CD14-positive monocyte (primary cell): ENCODE measurements around the gene ELOVL1. TPM values are rescaled to one million over a fixed set of nuclear protein-coding genes. Genes with fewer than 3 reads are reported as not detected.

Experiments
- DNase-seq, 3 donors: peaks; one replicate each; pipeline ENCODE4 v3.0.0-alpha.2; 2011 to 2022
- H2AFZ ChIP-seq: 2 replicates; pipeline ENCODE4 v1.6.0; 2012; ENCODE audit warnings: mild to moderate bottlenecking, low read depth, low read length, inconsistent platforms; ENCODE audit not compliant: insufficient read depth, poor library complexity, severe bottlenecking
- H3K27ac ChIP-seq, 2 donors: 1 replicate in 1 of 2; 2 replicates in 1 of 2; pipeline ENCODE4 v1.5.1; 2012 to 2013; ENCODE audit warnings: low read length in 2 of 2, control low read depth in 1 of 2, inconsistent platforms in 1 of 2, low read depth in 1 of 2, mild to moderate bottlenecking in 1 of 2
- H3K27me3 ChIP-seq, 2 donors: one replicate each; pipeline versions ENCODE4 v1.6.0 to v1.6.1; 2011 to 2013; ENCODE audit warnings: low read length in 2 of 2; ENCODE audit not compliant: control insufficient read depth in 2 of 2, insufficient read depth in 2 of 2
- H3K36me3 ChIP-seq, 2 donors: replicated peaks in 1 of 2; 1 replicate in 1 of 2; 2 replicates in 1 of 2; pipeline versions ENCODE4 v1.5.1 to v1.6.1; 2012 to 2013; ENCODE audit warnings: low read length in 2 of 2, control low read depth in 1 of 2, inconsistent platforms in 1 of 2, mild to moderate bottlenecking in 1 of 2; ENCODE audit not compliant: insufficient read depth in 2 of 2, control insufficient read depth in 1 of 2
- H3K4me1 ChIP-seq, 2 donors: 1 replicate in 1 of 2; 2 replicates in 1 of 2; pipeline versions ENCODE4 v1.5.1 to v1.6.1; 2012 to 2013; ENCODE audit warnings: low read length in 2 of 2, control low read depth in 1 of 2, inconsistent platforms in 1 of 2, mild to moderate bottlenecking in 1 of 2, moderate library complexity in 1 of 2; ENCODE audit not compliant: insufficient read depth in 2 of 2, control insufficient read depth in 1 of 2
- H3K4me2 ChIP-seq: replicated peaks from 2 replicates; pipeline ENCODE3; 2012; ENCODE audit warnings: low read length, moderate library complexity, mild to moderate bottlenecking; ENCODE audit not compliant: poor library complexity, severe bottlenecking; ENCODE audit errors: extremely low read depth
- H3K4me3 ChIP-seq, 3 experiments: fragments of 200-600 bp in 1 of 3; sonication (generic) in 1 of 3; replicated peaks in 1 of 3; 1 replicate in 2 of 3; 2 replicates in 1 of 3; pipeline ENCODE4 v1.5.1; 2011 to 2013; ENCODE audit warnings: low read length in 3 of 3, mild to moderate bottlenecking in 3 of 3, control low read depth in 2 of 3, low read depth in 2 of 3, inconsistent platforms in 1 of 3, moderate library complexity in 1 of 3
- H3K79me2 ChIP-seq: 2 replicates; pipeline ENCODE4 v1.6.0; 2012; ENCODE audit warnings: mild to moderate bottlenecking, control low read depth, inconsistent platforms, low read length, moderate library complexity; ENCODE audit not compliant: insufficient read depth
- H3K9ac ChIP-seq: 2 replicates; pipeline ENCODE4 v1.6.0; 2017; ENCODE audit warnings: low read length, mild to moderate bottlenecking; ENCODE audit not compliant: insufficient read depth, poor library complexity, severe bottlenecking
- H3K9me3 ChIP-seq, 2 donors: replicated peaks in 1 of 2; 1 replicate in 1 of 2; 2 replicates in 1 of 2; pipeline versions ENCODE4 v1.5.1 to v1.6.1; 2012 to 2013; ENCODE audit warnings: low read length in 2 of 2, control low read depth in 1 of 2; ENCODE audit not compliant: control insufficient read depth in 1 of 2, insufficient read depth in 1 of 2
- H4K20me1 ChIP-seq: 2 replicates; pipeline ENCODE4 v1.6.0; 2012; ENCODE audit warnings: mild to moderate bottlenecking, low read length, control low read depth, moderate library complexity; ENCODE audit not compliant: insufficient read depth
- H3K27ac Mint-ChIP-seq, 7 donors: one replicate each; pipeline ENCODE4 v1.8.0; 2020; ENCODE audit warnings: mild to moderate bottlenecking in 7 of 7, mixed read lengths in 7 of 7, moderate library complexity in 6 of 7, inconsistent platforms in 2 of 7
- H3K27me3 Mint-ChIP-seq, 3 donors: one replicate each; pipeline ENCODE4 v1.8.0; 2021 to 2022; ENCODE audit warnings: low read depth in 3 of 3, mild to moderate bottlenecking in 3 of 3, mixed read lengths in 3 of 3, moderate library complexity in 3 of 3, inconsistent platforms in 1 of 3
- H3K36me3 Mint-ChIP-seq, 2 donors: one replicate each; pipeline ENCODE4 v1.8.0; 2020; ENCODE audit warnings: mixed read lengths in 2 of 2, inconsistent platforms in 1 of 2, mild to moderate bottlenecking in 1 of 2
- H3K4me1 Mint-ChIP-seq: one replicate; pipeline ENCODE4 v1.8.0; 2020; ENCODE audit warnings: mild to moderate bottlenecking, mixed read lengths
- H3K4me3 Mint-ChIP-seq, 2 donors: one replicate each; pipeline ENCODE4 v1.8.0; 2020; ENCODE audit warnings: mild to moderate bottlenecking in 2 of 2, mixed read lengths in 2 of 2, moderate library complexity in 1 of 2
- H3K9me3 Mint-ChIP-seq, 7 donors: one replicate each; pipeline ENCODE4 v1.8.0; 2020 to 2022; ENCODE audit warnings: mixed read lengths in 7 of 7, mild to moderate bottlenecking in 6 of 7, moderate library complexity in 6 of 7, inconsistent platforms in 2 of 7
- CTCF ChIP-seq: fragments of 200-600 bp; IDR thresholded peaks from one replicate; pipeline ENCODE4 v1.8.0; 2022; ENCODE audit warnings: antibody characterized with exemption, mild to moderate bottlenecking
- WGBS: methylation state at CpG from one replicate; pipeline ENCODE4 v1.1.5; 2013; ENCODE audit warnings: missing lambda C conversion rate; ENCODE audit not compliant: insufficient coverage; 5-methylcytosine and 5-hydroxymethylcytosine counted together
- intact Hi-C, 2 donors: fragments of 100-400 bp; cut with micrococcal nuclease; formaldehyde crosslinking; loops; one replicate each; pipeline versions ENCODE4 v1.15.0 to v1.15.1; 2023
- polyA plus RNA-seq, 3 donors: library from polyadenylated mRNA; depleted of rRNA in 1 of 3; unstranded in 2 of 3; stranded (reverse) in 1 of 3; fragments of 300-500 nt in 2 of 3; fragments of >200 nt in 1 of 3; fragmentation: Illumina TruSeq in 2 of 3; gene quantifications; 1 replicate in 2 of 3; 2 replicates in 1 of 3; pipeline ENCODE4 v1.2.3, GENCODE V29; 2012 to 2021

ELOVL1 gene
- polyA plus RNA-seq, 3 donors = 135 to 151 (median 148) TPM

GRCh38 chr1:43405219-43405875 is 37.5 kb upstream of the ELOVL1 start:
- no peak for DNase-seq
- no peak overlapping the region for H3K27ac ChIP-seq
- no peak overlapping the region for H2AFZ ChIP-seq
- Mint-ChIP-seq H3K36me3 (peaks cover 67 to 81% of the 10 kb centered on the region in 2 donors), H3K27ac (no peak overlapping the region), H3K4me3 (no peak overlapping the region), H3K9me3 (no peaks in the 10 kb centered on the region), H3K4me1 (no peaks in the 10 kb centered on the region), H3K27me3 (peaks cover 0 to 1% (median 0%) of the 10 kb centered on the region in 3 donors)
- no peaks in the 10 kb centered on the region for H3K27me3 ChIP-seq
- H3K4me2 ChIP-seq = no peak overlapping the region
- no peak overlapping the region for H3K4me3 ChIP-seq
- WGBS = 95% methylated on average over 4 of the region's 6 CpGs
- H3K36me3 ChIP-seq = peaks cover 65 to 86% of the 10 kb centered on the region in 2 donors
- peaks cover 4% of the 10 kb centered on the region for H3K79me2 ChIP-seq
- intact Hi-C loops = no loop called here
- H3K9me3 ChIP-seq = no peaks in the 10 kb centered on the region
- no peak overlapping the region for H3K9ac ChIP-seq
- no peaks in the 10 kb centered on the region for H4K20me1 ChIP-seq
- no peaks in the 10 kb centered on the region for H3K4me1 ChIP-seq
- no peak for TF ChIP-seq CTCF

- no peak overlapping the region for H2AFZ ChIP-seq
- H3K36me3 ChIP-seq = peaks cover 60 to 76% of the 10 kb centered on the region in 2 donors
- Mint-ChIP-seq H3K4me3 (no peak overlapping the region), H3K36me3 (peaks cover 58 to 76% of the 10 kb centered on the region in 2 donors), H3K27ac (peak overlapping the region in 1 of 7 donors; percentile 42), H3K9me3 (peaks cover 0 to 2% (median 0%) of the 10 kb centered on the region in 7 donors), H3K4me1 (no peaks in the 10 kb centered on the region), H3K27me3 (peaks cover 0 to 1% (median 0%) of the 10 kb centered on the region in 3 donors)
- H3K9me3 ChIP-seq = no peaks in the 10 kb centered on the region
- 89% methylated on average over 3 of the region's 6 CpGs for WGBS
- H3K9ac ChIP-seq = no peak overlapping the region
- no peak overlapping the region for H3K4me2 ChIP-seq
- DNase-seq = no peak
- no peak overlapping the region for H3K27ac ChIP-seq
- peaks cover 7% of the 10 kb centered on the region for H3K79me2 ChIP-seq
- H3K27me3 ChIP-seq = no peaks in the 10 kb centered on the region
- no peaks in the 10 kb centered on the region for H3K4me1 ChIP-seq
- TF ChIP-seq CTCF = no peak
- no peaks in the 10 kb centered on the region for H4K20me1 ChIP-seq
- intact Hi-C loops = no loop called here
- H3K4me3 ChIP-seq = no peak overlapping the region
Observed at GRCh38 chr1:43404353-43404752, 36.5 kb upstream of the ELOVL1 start.
